Measurements from ENCODE around the gene SNX10.

DNA sequence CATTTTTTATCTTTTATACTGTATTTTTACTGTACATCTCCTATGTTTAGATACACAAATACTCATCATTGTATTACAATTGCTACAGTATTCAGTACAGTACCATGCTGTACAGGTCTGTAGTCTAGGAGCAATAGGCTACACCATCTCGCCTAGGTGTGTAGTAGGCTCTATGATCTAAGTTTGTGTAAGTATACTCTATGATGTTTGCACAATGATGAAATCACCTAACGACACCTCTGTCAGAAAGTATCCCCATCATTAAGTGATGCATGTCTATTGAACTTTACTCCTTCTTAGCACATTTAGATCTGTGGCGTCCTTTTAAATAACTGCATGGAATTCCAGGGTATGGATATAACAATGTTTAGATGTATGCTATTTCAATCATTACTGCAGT, 112.0 kb downstream of the SNX10 start:
- TF ChIP-seq, protein P1, sequence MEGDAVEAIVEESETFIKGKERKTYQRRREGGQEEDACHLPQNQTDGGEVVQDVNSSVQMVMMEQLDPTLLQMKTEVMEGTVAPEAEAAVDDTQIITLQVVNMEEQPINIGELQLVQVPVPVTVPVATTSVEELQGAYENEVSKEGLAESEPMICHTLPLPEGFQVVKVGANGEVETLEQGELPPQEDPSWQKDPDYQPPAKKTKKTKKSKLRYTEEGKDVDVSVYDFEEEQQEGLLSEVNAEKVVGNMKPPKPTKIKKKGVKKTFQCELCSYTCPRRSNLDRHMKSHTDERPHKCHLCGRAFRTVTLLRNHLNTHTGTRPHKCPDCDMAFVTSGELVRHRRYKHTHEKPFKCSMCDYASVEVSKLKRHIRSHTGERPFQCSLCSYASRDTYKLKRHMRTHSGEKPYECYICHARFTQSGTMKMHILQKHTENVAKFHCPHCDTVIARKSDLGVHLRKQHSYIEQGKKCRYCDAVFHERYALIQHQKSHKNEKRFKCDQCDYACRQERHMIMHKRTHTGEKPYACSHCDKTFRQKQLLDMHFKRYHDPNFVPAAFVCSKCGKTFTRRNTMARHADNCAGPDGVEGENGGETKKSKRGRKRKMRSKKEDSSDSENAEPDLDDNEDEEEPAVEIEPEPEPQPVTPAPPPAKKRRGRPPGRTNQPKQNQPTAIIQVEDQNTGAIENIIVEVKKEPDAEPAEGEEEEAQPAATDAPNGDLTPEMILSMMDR (conservative IDR thresholded peaks at IDR 0.05) = no peak
- TF ChIP-seq EZH2 (IDR thresholded peaks at IDR 0.05; ENCODE audit: low read depth) = no peak

All from PC-9 (cell line).